Spleen (tissue), 11 donors: ENCODE data around the gene MAGEA2. TPM values are rescaled to one million over a fixed set of nuclear protein-coding genes. Genes with fewer than 3 reads are reported as not detected.
"Not testable (repeated sequence)": the region's sequence is repeated elsewhere in the genome, so short reads cannot be mapped to it uniquely, and the experiment has no call there.

Experiments used
- DNase-seq: peaks from one replicate; pipeline ENCODE4 v3.0.0-alpha.2; 2020
- H3K27ac ChIP-seq, 8 donors: fragments of 200-600 bp; sonication (generic) in 7 of 8; 1 replicate in 4 of 8; 2 replicates in 4 of 8; pipeline versions ENCODE4 v1.5.0 to v1.8.0; 2016 to 2021; ENCODE audit warnings: inconsistent platforms in 4 of 8, mild to moderate bottlenecking in 4 of 8, moderate library complexity in 1 of 8
- H3K27me3 ChIP-seq, 7 donors: fragments of 200-600 bp; sonication (generic) in 6 of 7; replicated peaks in 1 of 7; 1 replicate in 4 of 7; 2 replicates in 3 of 7; pipeline versions ENCODE4 v1.5.0 to v1.8.0; 2016 to 2021; ENCODE audit warnings: inconsistent platforms in 3 of 7, mild to moderate bottlenecking in 1 of 7
- H3K36me3 ChIP-seq, 6 donors: fragments of 200-600 bp; sonication (generic) in 5 of 6; 1 replicate in 4 of 6; 2 replicates in 2 of 6; pipeline versions ENCODE4 v1.5.0 to v1.8.0; 2016 to 2021; ENCODE audit warnings: inconsistent platforms in 2 of 6
- H3K4me1 ChIP-seq, 6 donors: fragments of 200-600 bp; sonication (generic) in 5 of 6; 1 replicate in 3 of 6; 2 replicates in 3 of 6; pipeline versions ENCODE4 v1.5.0 to v1.8.0; 2016 to 2021; ENCODE audit warnings: inconsistent platforms in 3 of 6
- H3K4me3 ChIP-seq, 8 donors: fragments of 200-600 bp; sonication (generic) in 7 of 8; 1 replicate in 4 of 8; 2 replicates in 4 of 8; pipeline versions ENCODE4 v1.5.0 to v1.8.0; 2016 to 2021; ENCODE audit warnings: inconsistent platforms in 4 of 8, mild to moderate bottlenecking in 4 of 8, moderate library complexity in 2 of 8
- H3K9me3 ChIP-seq, 8 donors: fragments of 200-600 bp; sonication (generic) in 7 of 8; 1 replicate in 4 of 8; 2 replicates in 4 of 8; pipeline versions ENCODE4 v1.5.0 to v1.8.0; 2016 to 2021; ENCODE audit warnings: inconsistent platforms in 4 of 8
- POLR2A ChIP-seq, 3 donors: fragments of 450-650 bp; IDR thresholded peaks; one replicate each; pipeline ENCODE4 v1.5.1; 2017; ENCODE audit warnings: antibody characterized with exemption in 3 of 3, mild to moderate bottlenecking in 1 of 3
- POLR2AphosphoS5 ChIP-seq, 3 donors: sonication (generic); formaldehyde crosslinking; IDR thresholded peaks; one replicate each; pipeline ENCODE4 v1.5.1; 2017; ENCODE audit warnings: antibody characterized with exemption in 3 of 3
- WGBS, 5 donors: extraction: QIAGEN DNeasy Blood & Tissue Kit in 3 of 5; methylation state at CpG; one replicate each; pipeline versions ENCODE4 v1.1.5 to v1.1.7; 2013 to 2018; 5-methylcytosine and 5-hydroxymethylcytosine counted together
- intact Hi-C: fragments of 100-400 bp; cut with DNase I; formaldehyde crosslinking; loops from one replicate; pipeline ENCODE4 v1.15.0; 2023; ENCODE audit warnings: low total_unique reads
- polyA plus RNA-seq, 3 donors: library from polyadenylated mRNA; stranded (reverse); fragments of 200-250 nt; gene quantifications; one replicate each; pipeline ENCODE4 v1.2.1, GENCODE V29; 2013
- total RNA-seq, 7 donors: library from RNA; depleted of rRNA in 3 of 7; stranded (reverse); fragments of >200 nt in 3 of 7; fragmentation: NEBNext Ultra II Directional in 4 of 7; extraction: Animal tissue kit (Norgen Biotek cat#: 25700) in 4 of 7; gene quantifications; one replicate each; pipeline versions ENCODE4 v1.1.0 to v1.2.1, GENCODE V29; 2016 to 2021
- TF ChIP-seq, protein P1 (sequence below), 11 experiments: fragments of 200-600 bp in 7 of 11; fragments of 450-650 bp in 4 of 11; sonication (generic) in 4 of 11; IDR thresholded peaks in 8 of 11; conservative IDR thresholded peaks in 3 of 11; 1 replicate in 7 of 11; 2 replicates in 4 of 11; pipeline versions ENCODE4 v1.4.0 to v1.8.0; 2016 to 2021; ENCODE audit warnings: antibody characterized with exemption in 11 of 11, inconsistent platforms in 4 of 11, mild to moderate bottlenecking in 1 of 11
- donor health status: healthy with polysubstance abuse.
- donor health status: DM: no; HTN: no; CAD: no; lungs with moderate emphysema.
- donor health status: DM: no; HTN: no; CAD: no.
- donor health status: Bipolar disorder and iron deficiency.
- donor health status: healthy.
- donor health status: DM: no; HTN: no; CAD: no.
- donor health status: DM: yes; HTN: yes; CAD: no.

MAGEA2 gene
- total and polyA plus RNA-seq, 10 donors: not detected

DNA sequence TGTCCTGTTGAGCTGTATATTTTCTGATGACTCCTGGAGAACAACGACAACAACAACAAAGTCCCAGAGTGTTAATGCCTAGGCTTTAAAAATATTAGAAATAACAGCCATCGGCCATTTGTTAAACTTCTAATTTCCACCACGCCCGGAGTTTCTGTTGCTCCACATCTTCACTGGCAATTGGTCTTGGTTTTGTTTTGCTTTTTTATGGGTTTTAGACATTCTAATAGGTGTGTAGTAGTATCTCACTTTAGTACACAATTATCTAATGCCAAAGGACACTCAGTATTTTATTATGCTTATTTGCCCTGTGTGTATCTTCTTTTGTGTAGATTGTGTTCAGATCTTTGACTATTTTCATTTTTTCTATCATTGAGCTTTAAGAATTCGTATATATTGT, 15.1 kb downstream of the MAGEA2 start:
- Histone ChIP-seq H3K36me3 (no peaks in the 10 kb centered on the region), H3K4me1 (no peaks in the 10 kb centered on the region), H3K4me3 (no peak overlapping the region), H3K27ac (no peak overlapping the region), H3K27me3 (no peaks in the 10 kb centered on the region), H3K9me3 (no peaks in the 10 kb centered on the region)
- TF ChIP-seq, protein P1, sequence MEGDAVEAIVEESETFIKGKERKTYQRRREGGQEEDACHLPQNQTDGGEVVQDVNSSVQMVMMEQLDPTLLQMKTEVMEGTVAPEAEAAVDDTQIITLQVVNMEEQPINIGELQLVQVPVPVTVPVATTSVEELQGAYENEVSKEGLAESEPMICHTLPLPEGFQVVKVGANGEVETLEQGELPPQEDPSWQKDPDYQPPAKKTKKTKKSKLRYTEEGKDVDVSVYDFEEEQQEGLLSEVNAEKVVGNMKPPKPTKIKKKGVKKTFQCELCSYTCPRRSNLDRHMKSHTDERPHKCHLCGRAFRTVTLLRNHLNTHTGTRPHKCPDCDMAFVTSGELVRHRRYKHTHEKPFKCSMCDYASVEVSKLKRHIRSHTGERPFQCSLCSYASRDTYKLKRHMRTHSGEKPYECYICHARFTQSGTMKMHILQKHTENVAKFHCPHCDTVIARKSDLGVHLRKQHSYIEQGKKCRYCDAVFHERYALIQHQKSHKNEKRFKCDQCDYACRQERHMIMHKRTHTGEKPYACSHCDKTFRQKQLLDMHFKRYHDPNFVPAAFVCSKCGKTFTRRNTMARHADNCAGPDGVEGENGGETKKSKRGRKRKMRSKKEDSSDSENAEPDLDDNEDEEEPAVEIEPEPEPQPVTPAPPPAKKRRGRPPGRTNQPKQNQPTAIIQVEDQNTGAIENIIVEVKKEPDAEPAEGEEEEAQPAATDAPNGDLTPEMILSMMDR (IDR thresholded peaks at IDR 0.05 in 8 of 11, conservative IDR thresholded peaks at IDR 0.05 in 3 of 11): no peak
- TF ChIP-seq POLR2AphosphoS5 (IDR thresholded peaks at IDR 0.05) (no peak), POLR2A (IDR thresholded peaks at IDR 0.05) (no peak)
- DNase-seq: no peak
- intact Hi-C loops: no loop called here
- WGBS, 5 donors: 77 to 96% (median 90%) methylated on average over 5 of the region's 5 CpGs

- 76 to 89% (median 85%) methylated on average over 12 of the region's 12 CpGs; no CpG with 5 or more reads in 1 of the 5 donors for WGBS, 5 donors
- H3K9me3 ChIP-seq, H3K36me3 ChIP-seq, H3K4me1 ChIP-seq, H3K27ac ChIP-seq, H3K4me3 ChIP-seq, H3K27me3 ChIP-seq, intact Hi-C loops: not testable (repeated sequence)
- peak; percentile 47 for DNase-seq
Measured at GRCh38 chrX:152736528-152736927, 17.1 kb downstream of the MAGEA2 start.

- no peaks in the 10 kb centered on the region for H3K27me3 ChIP-seq
- intact Hi-C loops: no loop called here
- no peaks in the 10 kb centered on the region for H3K36me3 ChIP-seq
- peak; percentile 67 for DNase-seq
- 80 to 91% (median 86%) methylated on average over 11 to 12 of the region's 12 CpGs; no CpG with 5 or more reads in 1 of the 5 donors for WGBS, 5 donors
- no peak for TF ChIP-seq POLR2AphosphoS5 (IDR thresholded peaks at IDR 0.05)
- TF ChIP-seq POLR2A (IDR thresholded peaks at IDR 0.05): no peak
- TF ChIP-seq, protein P1 (IDR thresholded peaks at IDR 0.05 in 8 of 11, conservative IDR thresholded peaks at IDR 0.05 in 3 of 11): no peak
- H3K4me3 ChIP-seq: no peak overlapping the region
- no peak overlapping the region for H3K27ac ChIP-seq
- no peaks in the 10 kb centered on the region for H3K9me3 ChIP-seq
- no peaks in the 10 kb centered on the region for H3K4me1 ChIP-seq
Measured at GRCh38 chrX:152735860-152736511, 17.7 kb downstream of the MAGEA2 start.

DNA sequence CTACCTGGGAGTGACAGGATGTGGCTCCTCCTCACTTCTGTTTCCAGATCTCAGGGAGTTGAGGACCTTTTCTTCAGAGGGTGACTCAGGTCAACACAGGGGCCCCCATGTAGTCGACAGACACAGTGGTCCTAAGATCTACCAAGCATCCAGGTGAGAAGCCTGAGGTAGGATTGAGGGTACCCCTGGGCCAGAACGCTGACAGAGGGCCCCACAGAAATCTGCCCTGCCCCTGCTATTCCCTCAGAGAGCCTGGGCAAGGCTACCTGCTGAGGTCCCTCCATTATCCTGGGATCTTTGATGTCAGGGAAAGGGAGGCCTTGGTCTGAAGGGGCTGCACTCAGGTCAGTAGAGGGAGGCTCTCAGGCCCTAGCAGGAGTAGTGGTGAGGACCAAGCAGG, 18.5 kb downstream of the MAGEA2 start:
- Histone ChIP-seq H3K36me3 (no peaks in the 10 kb centered on the region), H3K4me3 (no peak overlapping the region), H3K27ac (no peak overlapping the region), H3K27me3 (no peaks in the 10 kb centered on the region), H3K4me1 (no peaks in the 10 kb centered on the region), H3K9me3 (no peaks in the 10 kb centered on the region)
- no peak for TF ChIP-seq POLR2A (IDR thresholded peaks at IDR 0.05)
- TF ChIP-seq POLR2AphosphoS5 (IDR thresholded peaks at IDR 0.05): no peak
- TF ChIP-seq, protein P1 (IDR thresholded peaks at IDR 0.05 in 8 of 11, conservative IDR thresholded peaks at IDR 0.05 in 3 of 11): no peak
- intact Hi-C loops: no loop called here
- 62 to 77% (median 73%) methylated on average over 2 of the region's 2 CpGs; no CpG with 5 or more reads in 1 of the 5 donors for WGBS, 5 donors
- DNase-seq: no peak

DNA sequence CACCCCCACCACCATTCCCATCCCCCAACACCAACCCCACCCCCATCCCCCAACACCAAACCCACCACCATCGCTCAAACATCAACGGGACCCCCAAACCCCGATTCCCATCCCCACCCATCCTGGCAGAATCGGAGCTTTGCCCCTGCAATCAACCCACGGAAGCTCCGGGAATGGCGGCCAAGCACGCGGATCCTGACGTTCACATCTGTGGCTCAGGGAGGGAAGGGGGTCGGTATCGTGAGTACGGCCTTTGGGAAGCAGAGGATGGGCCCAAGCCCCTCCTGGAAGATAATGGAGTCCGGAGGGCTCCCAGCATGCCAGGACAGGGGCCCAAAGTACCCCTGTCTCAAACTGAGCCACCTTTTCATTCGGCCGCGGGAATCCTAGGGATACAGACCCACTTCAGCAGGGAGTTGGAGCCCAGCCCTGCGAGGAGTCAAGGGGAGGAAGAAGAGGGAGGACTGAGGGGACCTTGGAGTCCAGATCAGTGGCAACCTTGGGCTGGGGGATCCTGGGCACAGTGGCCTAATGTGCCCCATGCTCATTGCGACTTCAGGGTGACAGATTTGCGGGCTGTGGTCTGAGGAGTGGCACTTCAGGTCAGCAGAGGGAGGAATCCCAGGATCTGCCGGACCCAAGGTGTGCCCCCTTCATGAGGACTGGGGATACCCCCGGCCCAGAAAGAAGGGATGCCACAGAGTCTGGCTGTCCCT, 19.3 kb downstream of the MAGEA2 start:
- H3K9me3 ChIP-seq, H3K27ac ChIP-seq, H3K36me3 ChIP-seq, intact Hi-C loops, H3K4me3 ChIP-seq, H3K27me3 ChIP-seq, H3K4me1 ChIP-seq: not testable (repeated sequence)
- 88 to 97% (median 91%) methylated on average over 19 to 22 of the region's 22 CpGs; no CpG with 5 or more reads in 1 of the 5 donors for WGBS, 5 donors
- peak; percentile 36 for DNase-seq
